ENCODE results near the gene STX18.

Gene STX18

GRCh38 chr4:4502694-4503311 lies 39.0 kb downstream of the STX18 start:
- Histone ChIP-seq H3K9me2 (replicated peaks; ENCODE audit: insufficient read depth, low read length) (no peaks in the 10 kb centered on the region), H3K27ac (ENCODE audit: low read length) (peak overlapping the region; percentile 31; the same call in 1 of the 2 replicates), H3K9ac (ENCODE audit: low read length) (peak overlapping the region; percentile 13; the same call in 1 of the 2 replicates), H2AFZ (ENCODE audit: low read length) (no peak overlapping the region), H3F3A (ENCODE audit: insufficient read depth, low read length) (no peaks in the 10 kb centered on the region), H3K27me3 (replicated peaks; ENCODE audit: insufficient read depth, low read length) (no peaks in the 10 kb centered on the region), H3K4me1 (ENCODE audit: low read length) (no peaks in the 10 kb centered on the region), H3K79me2 (ENCODE audit: low read length) (peaks cover 75% of the 10 kb centered on the region), H3K4me2 (ENCODE audit: low read depth, low read length) (peak overlapping the region; percentile 44), H3K9me3 (replicated peaks; ENCODE audit: insufficient read depth, low read length) (no peaks in the 10 kb centered on the region), H4K20me1 (ENCODE audit: insufficient read depth, low read length) (no peaks in the 10 kb centered on the region; the same call in 1 of the 2 replicates), H3K36me3 (replicated peaks; ENCODE audit: insufficient read depth, low read length) (no peaks in the 10 kb centered on the region), H3K4me3 (ENCODE audit: low read length) (peak overlapping the region; percentile 29; the same call in 1 of the 2 replicates)
- no peak for TF ChIP-seq EZH2phosphoT487 (IDR thresholded peaks at IDR 0.05; ENCODE audit: low read length)
- TF ChIP-seq EZH2 (optimal IDR thresholded peaks at IDR 0.05; ENCODE audit: low read depth, low read length) = no peak
- TF ChIP-seq CTCF (IDR thresholded peaks at IDR 0.05; ENCODE audit: low read length) = no peak
- DNase-seq = no peak

GRCh38 chr4:4501679-4502078 lies 40.2 kb downstream of the STX18 start:
- Histone ChIP-seq H3K4me1 (ENCODE audit: low read length) (no peaks in the 10 kb centered on the region), H3K9me3 (replicated peaks; ENCODE audit: insufficient read depth, low read length) (no peaks in the 10 kb centered on the region), H2AFZ (ENCODE audit: low read length) (no peak overlapping the region), H3K27me3 (replicated peaks; ENCODE audit: insufficient read depth, low read length) (no peaks in the 10 kb centered on the region), H3F3A (ENCODE audit: insufficient read depth, low read length) (no peaks in the 10 kb centered on the region), H3K4me2 (ENCODE audit: low read depth, low read length) (no peak overlapping the region), H3K4me3 (ENCODE audit: low read length) (no peak overlapping the region), H3K9ac (ENCODE audit: low read length) (no peak overlapping the region), H3K9me2 (replicated peaks; ENCODE audit: insufficient read depth, low read length) (no peaks in the 10 kb centered on the region), H3K36me3 (replicated peaks; ENCODE audit: insufficient read depth, low read length) (no peaks in the 10 kb centered on the region), H3K27ac (ENCODE audit: low read length) (no peak overlapping the region), H3K79me2 (ENCODE audit: low read length) (peaks cover 75% of the 10 kb centered on the region), H4K20me1 (ENCODE audit: insufficient read depth, low read length) (no peaks in the 10 kb centered on the region; the same call in 1 of the 2 replicates)
- no peak for DNase-seq
- TF ChIP-seq EZH2phosphoT487 (IDR thresholded peaks at IDR 0.05; ENCODE audit: low read length) (no peak), CTCF (IDR thresholded peaks at IDR 0.05; ENCODE audit: low read length) (no peak), EZH2 (optimal IDR thresholded peaks at IDR 0.05; ENCODE audit: low read depth, low read length) (no peak)

GRCh38 chr4:4499438-4500123 lies 42.3 kb downstream of the STX18 start:
- H3K4me3 ChIP-seq (ENCODE audit: low read length) = no peak overlapping the region
- H3K27me3 ChIP-seq (replicated peaks; ENCODE audit: insufficient read depth, low read length) = no peaks in the 10 kb centered on the region
- H3K36me3 ChIP-seq (replicated peaks; ENCODE audit: insufficient read depth, low read length) = no peaks in the 10 kb centered on the region
- H3K4me1 ChIP-seq (ENCODE audit: low read length) = no peaks in the 10 kb centered on the region
- TF ChIP-seq EZH2phosphoT487 (IDR thresholded peaks at IDR 0.05; ENCODE audit: low read length) (no peak), CTCF (IDR thresholded peaks at IDR 0.05; ENCODE audit: low read length) (no peak), EZH2 (optimal IDR thresholded peaks at IDR 0.05; ENCODE audit: low read depth, low read length) (no peak)
- no peaks in the 10 kb centered on the region for H3K9me2 ChIP-seq (replicated peaks; ENCODE audit: insufficient read depth, low read length)
- no peak overlapping the region for H3K9ac ChIP-seq (ENCODE audit: low read length)
- no peaks in the 10 kb centered on the region; the same call in 1 of the 2 replicates for H4K20me1 ChIP-seq (ENCODE audit: insufficient read depth, low read length)
- H3K79me2 ChIP-seq (ENCODE audit: low read length) = peaks cover 69% of the 10 kb centered on the region
- H3K4me2 ChIP-seq (ENCODE audit: low read depth, low read length) = no peak overlapping the region
- no peaks in the 10 kb centered on the region for H3K9me3 ChIP-seq (replicated peaks; ENCODE audit: insufficient read depth, low read length)
- no peak overlapping the region for H3K27ac ChIP-seq (ENCODE audit: low read length)
- H3F3A ChIP-seq (ENCODE audit: insufficient read depth, low read length) = no peaks in the 10 kb centered on the region
- no peak overlapping the region for H2AFZ ChIP-seq (ENCODE audit: low read length)
- DNase-seq = no peak
